DOHH2 (cell line): ENCODE measurements around the gene GRIK2.

Source experiments
- H3F3A ChIP-seq: fragments of 200-600 bp; sonication (generic), shearing (Covaris generic); 2 replicates; pipeline ENCODE4 v1.6.0; 2016; ENCODE audit warnings: antibody characterized with exemption, mild to moderate bottlenecking; ENCODE audit not compliant: control insufficient read depth, insufficient read depth
- H3K27ac ChIP-seq: fragments of 200-600 bp; sonication (generic); 2 replicates; pipeline ENCODE4 v1.5.1; 2014; ENCODE audit warnings: low read depth, mild to moderate bottlenecking, low read length, moderate library complexity
- H3K27me3 ChIP-seq: fragments of 200-600 bp; sonication (generic); 2 replicates; pipeline ENCODE4 v1.6.1; 2014; ENCODE audit warnings: mild to moderate bottlenecking, low read length, mixed read lengths; ENCODE audit not compliant: control insufficient read depth
- H3K36me3 ChIP-seq: fragments of 200-600 bp; sonication (generic); 2 replicates; pipeline ENCODE4 v1.6.1; 2014; ENCODE audit warnings: mild to moderate bottlenecking, low read length, moderate library complexity, mixed read lengths; ENCODE audit not compliant: control insufficient read depth
- H3K4me1 ChIP-seq: fragments of 200-600 bp; sonication (generic); 2 replicates; pipeline ENCODE4 v1.6.1; 2014; ENCODE audit warnings: mild to moderate bottlenecking, low read length, mixed read lengths; ENCODE audit not compliant: control insufficient read depth
- H3K4me2 ChIP-seq: fragments of 200-600 bp; sonication (generic); 2 replicates; pipeline ENCODE4 v1.6.0; 2014; ENCODE audit warnings: mild to moderate bottlenecking, low read length, moderate library complexity
- H3K4me3 ChIP-seq: fragments of 200-600 bp; sonication (generic); 2 replicates; pipeline ENCODE4 v1.5.1; 2014; ENCODE audit warnings: mild to moderate bottlenecking, low read length, mixed read lengths
- H3K79me2 ChIP-seq: fragments of 200-600 bp; sonication (generic); 2 replicates; pipeline ENCODE4 v1.6.1; 2014; ENCODE audit warnings: mild to moderate bottlenecking, low read length, mixed read lengths; ENCODE audit not compliant: control insufficient read depth
- H3K9me2 ChIP-seq: fragments of 200-600 bp; sonication (generic); replicated peaks from 2 replicates; pipeline ENCODE4 v1.6.1; 2014; ENCODE audit warnings: mild to moderate bottlenecking, low read length, mixed read lengths; ENCODE audit not compliant: control insufficient read depth
- H3K9me3 ChIP-seq: fragments of 200-600 bp; sonication (generic); 2 replicates; pipeline ENCODE4 v1.6.1; 2014; ENCODE audit warnings: antibody characterized with exemption, low read length, mixed read lengths; ENCODE audit not compliant: control insufficient read depth, insufficient read depth
- H4K20me1 ChIP-seq: fragments of 200-600 bp; sonication (generic); 2 replicates; pipeline ENCODE4 v1.6.0; 2014; ENCODE audit warnings: low read depth, mild to moderate bottlenecking, antibody characterized with exemption, low read length, moderate library complexity; ENCODE audit not compliant: control insufficient read depth, insufficient read depth
- CTCF ChIP-seq: fragments of 200-600 bp; sonication (generic); IDR thresholded peaks from one replicate; pipeline ENCODE4 v1.5.1; 2014; ENCODE audit warnings: antibody characterized with exemption, mild to moderate bottlenecking, low read depth, low read length; ENCODE audit not compliant: poor library complexity, severe bottlenecking
- EZH2phosphoT487 ChIP-seq: fragments of 200-600 bp; sonication (generic); IDR thresholded peaks from 2 replicates; pipeline ENCODE4 v1.6.1; 2017; ENCODE audit warnings: borderline replicate concordance, mild to moderate bottlenecking, antibody characterized with exemption, low read length, moderate library complexity, mixed read lengths

Gene GRIK2

GRCh38 chr6:101478891-101479290 is 85.4 kb downstream of the GRIK2 start:
- Histone ChIP-seq H4K20me1 (no peaks in the 10 kb centered on the region), H3K27me3 (no peaks in the 10 kb centered on the region), H3K79me2 (no peaks in the 10 kb centered on the region), H3K4me1 (no peaks in the 10 kb centered on the region), H3K4me3 (no peak overlapping the region), H3K9me2 (no peaks in the 10 kb centered on the region), H3K4me2 (no peak overlapping the region), H3K27ac (no peak overlapping the region), H3F3A (no peaks in the 10 kb centered on the region), H3K9me3 (no peaks in the 10 kb centered on the region), H3K36me3 (no peaks in the 10 kb centered on the region)
- TF ChIP-seq EZH2phosphoT487 (no peak), CTCF (no peak)

GRCh38 chr6:101482606-101483005 is 89.1 kb downstream of the GRIK2 start:
- H3K36me3 ChIP-seq: no peaks in the 10 kb centered on the region
- H3F3A ChIP-seq: no peaks in the 10 kb centered on the region
- no peak overlapping the region for H3K4me3 ChIP-seq
- no peak for TF ChIP-seq CTCF
- TF ChIP-seq EZH2phosphoT487: no peak
- no peaks in the 10 kb centered on the region for H3K27me3 ChIP-seq
- no peak overlapping the region for H3K4me2 ChIP-seq
- no peaks in the 10 kb centered on the region for H3K9me2 ChIP-seq
- H3K27ac ChIP-seq: no peak overlapping the region
- H3K79me2 ChIP-seq: no peaks in the 10 kb centered on the region
- H3K4me1 ChIP-seq: no peaks in the 10 kb centered on the region
- no peaks in the 10 kb centered on the region for H4K20me1 ChIP-seq
- H3K9me3 ChIP-seq: no peaks in the 10 kb centered on the region

GRCh38 chr6:101484781-101485180 is 91.3 kb downstream of the GRIK2 start:
- Histone ChIP-seq H3K4me1 (no peaks in the 10 kb centered on the region), H3K4me3 (no peak overlapping the region), H3K79me2 (no peaks in the 10 kb centered on the region), H3K4me2 (no peak overlapping the region), H3K27ac (no peak overlapping the region), H3K9me2 (no peaks in the 10 kb centered on the region), H3K9me3 (no peaks in the 10 kb centered on the region), H3K36me3 (no peaks in the 10 kb centered on the region), H3K27me3 (no peaks in the 10 kb centered on the region), H4K20me1 (no peaks in the 10 kb centered on the region), H3F3A (no peaks in the 10 kb centered on the region)
- TF ChIP-seq EZH2phosphoT487 (no peak), CTCF (no peak)

GRCh38 chr6:101486124-101486523 is 92.6 kb downstream of the GRIK2 start:
- no peak for TF ChIP-seq CTCF
- TF ChIP-seq EZH2phosphoT487: no peak
- H3K27ac ChIP-seq: no peak overlapping the region
- no peak overlapping the region for H3K4me2 ChIP-seq

More at GRCh38 chr6:101486124-101486523, 92.6 kb downstream of the GRIK2 start:
- no peaks in the 10 kb centered on the region for H3F3A ChIP-seq
- no peaks in the 10 kb centered on the region for H3K36me3 ChIP-seq
- no peaks in the 10 kb centered on the region for H4K20me1 ChIP-seq
- no peaks in the 10 kb centered on the region for H3K4me1 ChIP-seq
- H3K27me3 ChIP-seq: no peaks in the 10 kb centered on the region
- H3K9me2 ChIP-seq: no peaks in the 10 kb centered on the region
- H3K79me2 ChIP-seq: no peaks in the 10 kb centered on the region
- no peaks in the 10 kb centered on the region for H3K9me3 ChIP-seq
- no peak overlapping the region for H3K4me3 ChIP-seq
